HEK293 (cell line): ENCODE results near the gene PHACTR2.
"Not testable (repeated sequence)": the region's sequence is repeated elsewhere in the genome, so short reads cannot be mapped to it uniquely, and the experiment has no call there.

Experiments used
- GLI2 ChIP-seq: fragments of 450-650 bp; formaldehyde crosslinking; IDR thresholded peaks from 2 replicates; pipeline ENCODE4; 2017; ENCODE audit warnings: missing biosample characterization, missing genetic modification characterization, low read depth, borderline replicate concordance
- ZBTB8A ChIP-seq: fragments of 450-650 bp; formaldehyde crosslinking; IDR thresholded peaks from 2 replicates; pipeline ENCODE4 v1.5.1; 2016; ENCODE audit warnings: missing biosample characterization, missing genetic modification characterization
- ZNF2 ChIP-seq: fragments of 450-650 bp; formaldehyde crosslinking; IDR thresholded peaks from 2 replicates; pipeline ENCODE4 v1.5.1; 2016; ENCODE audit warnings: missing biosample characterization, missing genetic modification characterization
- TF ChIP-seq, protein P1 (sequence below): fragments of 450-650 bp; formaldehyde crosslinking; IDR thresholded peaks from 2 replicates; pipeline ENCODE4 v1.5.1; 2016; ENCODE audit warnings: missing biosample characterization, missing genetic modification characterization
- TF ChIP-seq, protein P2 (sequence below): fragments of 450-650 bp; formaldehyde crosslinking; IDR thresholded peaks from 2 replicates; pipeline ENCODE4 v1.5.1; 2016; ENCODE audit warnings: missing biosample characterization, missing genetic modification characterization

DNA sequence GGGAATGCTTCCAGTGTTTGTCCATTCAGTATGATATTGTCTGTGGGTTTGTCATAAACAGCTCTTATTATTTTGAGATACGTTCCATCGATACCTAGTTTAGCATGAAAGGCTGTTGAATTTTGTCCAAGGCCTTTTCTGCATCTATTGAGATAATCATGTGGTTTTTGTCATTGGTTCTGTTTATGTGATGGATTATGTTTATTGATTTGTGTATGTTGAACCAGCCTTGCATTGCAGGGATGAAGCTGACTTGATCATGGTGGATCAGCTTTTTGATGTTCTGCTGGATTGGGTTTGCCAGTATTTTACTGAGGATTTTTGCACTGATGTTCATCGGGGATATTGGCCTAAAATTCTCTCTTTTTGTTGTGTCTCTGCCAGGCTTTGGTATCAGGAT is 120.7 kb downstream of the PHACTR2 start:
- TF ChIP-seq, protein P1, sequence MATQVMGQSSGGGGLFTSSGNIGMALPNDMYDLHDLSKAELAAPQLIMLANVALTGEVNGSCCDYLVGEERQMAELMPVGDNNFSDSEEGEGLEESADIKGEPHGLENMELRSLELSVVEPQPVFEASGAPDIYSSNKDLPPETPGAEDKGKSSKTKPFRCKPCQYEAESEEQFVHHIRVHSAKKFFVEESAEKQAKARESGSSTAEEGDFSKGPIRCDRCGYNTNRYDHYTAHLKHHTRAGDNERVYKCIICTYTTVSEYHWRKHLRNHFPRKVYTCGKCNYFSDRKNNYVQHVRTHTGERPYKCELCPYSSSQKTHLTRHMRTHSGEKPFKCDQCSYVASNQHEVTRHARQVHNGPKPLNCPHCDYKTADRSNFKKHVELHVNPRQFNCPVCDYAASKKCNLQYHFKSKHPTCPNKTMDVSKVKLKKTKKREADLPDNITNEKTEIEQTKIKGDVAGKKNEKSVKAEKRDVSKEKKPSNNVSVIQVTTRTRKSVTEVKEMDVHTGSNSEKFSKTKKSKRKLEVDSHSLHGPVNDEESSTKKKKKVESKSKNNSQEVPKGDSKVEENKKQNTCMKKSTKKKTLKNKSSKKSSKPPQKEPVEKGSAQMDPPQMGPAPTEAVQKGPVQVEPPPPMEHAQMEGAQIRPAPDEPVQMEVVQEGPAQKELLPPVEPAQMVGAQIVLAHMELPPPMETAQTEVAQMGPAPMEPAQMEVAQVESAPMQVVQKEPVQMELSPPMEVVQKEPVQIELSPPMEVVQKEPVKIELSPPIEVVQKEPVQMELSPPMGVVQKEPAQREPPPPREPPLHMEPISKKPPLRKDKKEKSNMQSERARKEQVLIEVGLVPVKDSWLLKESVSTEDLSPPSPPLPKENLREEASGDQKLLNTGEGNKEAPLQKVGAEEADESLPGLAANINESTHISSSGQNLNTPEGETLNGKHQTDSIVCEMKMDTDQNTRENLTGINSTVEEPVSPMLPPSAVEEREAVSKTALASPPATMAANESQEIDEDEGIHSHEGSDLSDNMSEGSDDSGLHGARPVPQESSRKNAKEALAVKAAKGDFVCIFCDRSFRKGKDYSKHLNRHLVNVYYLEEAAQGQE (tag by site-specific recombination) = not testable (repeated sequence)
- TF ChIP-seq, protein P2, sequence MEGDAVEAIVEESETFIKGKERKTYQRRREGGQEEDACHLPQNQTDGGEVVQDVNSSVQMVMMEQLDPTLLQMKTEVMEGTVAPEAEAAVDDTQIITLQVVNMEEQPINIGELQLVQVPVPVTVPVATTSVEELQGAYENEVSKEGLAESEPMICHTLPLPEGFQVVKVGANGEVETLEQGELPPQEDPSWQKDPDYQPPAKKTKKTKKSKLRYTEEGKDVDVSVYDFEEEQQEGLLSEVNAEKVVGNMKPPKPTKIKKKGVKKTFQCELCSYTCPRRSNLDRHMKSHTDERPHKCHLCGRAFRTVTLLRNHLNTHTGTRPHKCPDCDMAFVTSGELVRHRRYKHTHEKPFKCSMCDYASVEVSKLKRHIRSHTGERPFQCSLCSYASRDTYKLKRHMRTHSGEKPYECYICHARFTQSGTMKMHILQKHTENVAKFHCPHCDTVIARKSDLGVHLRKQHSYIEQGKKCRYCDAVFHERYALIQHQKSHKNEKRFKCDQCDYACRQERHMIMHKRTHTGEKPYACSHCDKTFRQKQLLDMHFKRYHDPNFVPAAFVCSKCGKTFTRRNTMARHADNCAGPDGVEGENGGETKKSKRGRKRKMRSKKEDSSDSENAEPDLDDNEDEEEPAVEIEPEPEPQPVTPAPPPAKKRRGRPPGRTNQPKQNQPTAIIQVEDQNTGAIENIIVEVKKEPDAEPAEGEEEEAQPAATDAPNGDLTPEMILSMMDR (tag by site-specific recombination) = not testable (repeated sequence)
- not testable (repeated sequence) for TF ChIP-seq ZNF2 (tag by site-specific recombination); ZBTB8A; GLI2 (tag by site-specific recombination)
